HG03039 (cell line): ENCODE data around the gene LRRC9.
"Not testable (repeated sequence)": the region's sequence is repeated elsewhere in the genome, so short reads cannot be mapped to it uniquely, and the experiment has no call there.

Experiments
- ATAC-seq: cut with Tn5 transposase; IDR thresholded peaks from one replicate; pipeline ENCODE4 v1.9.1; 2021; ENCODE audit warnings: mild to moderate bottlenecking, moderate library complexity; ENCODE audit not compliant: unreplicated experiment

Gene LRRC9

GRCh38 chr14:60058087-60058486, 138.1 kb downstream of the LRRC9 start:
- ATAC-seq: no peak

- ATAC-seq: no peak
Measured at GRCh38 chr14:60061371-60061770, 141.4 kb downstream of the LRRC9 start.

- ATAC-seq: no peak
Measured at GRCh38 chr14:60064491-60065072, 144.6 kb downstream of the LRRC9 start.

DNA sequence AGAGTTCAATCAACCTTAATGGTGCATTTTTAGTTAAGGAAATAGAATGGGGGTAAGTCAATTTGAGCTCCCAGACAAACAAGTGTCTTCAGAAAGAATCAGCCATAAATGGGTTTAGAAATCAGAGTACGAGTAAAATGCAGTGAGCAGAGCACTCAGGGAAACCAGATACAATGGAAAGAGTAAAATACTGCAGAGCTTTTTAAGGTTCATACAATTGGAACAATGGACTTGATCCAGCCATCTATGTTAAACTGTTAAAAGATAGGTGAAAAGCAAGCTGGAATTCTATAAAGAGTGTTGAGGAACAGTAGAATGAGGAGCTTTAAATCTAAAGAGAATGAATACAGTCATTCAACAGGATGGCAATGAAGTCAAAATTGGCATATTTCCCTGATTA, 147.9 kb downstream of the LRRC9 start:
- no peak for ATAC-seq

DNA sequence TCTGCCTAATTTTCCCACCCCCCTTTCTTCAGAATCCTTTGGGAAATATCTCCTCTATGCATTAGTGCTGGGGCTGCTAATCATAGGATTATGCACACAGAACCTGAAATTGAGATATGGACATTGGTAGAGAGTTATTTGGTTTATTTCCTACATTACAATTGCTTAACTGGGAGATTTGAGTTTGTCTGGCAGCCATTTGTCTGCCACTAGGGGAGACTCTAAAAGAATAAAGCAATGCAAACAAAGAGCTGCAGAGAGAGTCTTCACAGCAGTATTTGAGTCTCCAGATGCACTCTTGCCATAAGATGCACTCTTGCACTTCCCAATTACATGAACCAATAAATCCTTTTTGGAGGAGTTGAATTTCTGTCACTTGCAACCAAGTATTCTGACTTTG, 159.8 kb downstream of the LRRC9 start:
- ATAC-seq: no peak

GRCh38 chr14:60085085-60085484, 165.1 kb downstream of the LRRC9 start:
- ATAC-seq: no peak

DNA sequence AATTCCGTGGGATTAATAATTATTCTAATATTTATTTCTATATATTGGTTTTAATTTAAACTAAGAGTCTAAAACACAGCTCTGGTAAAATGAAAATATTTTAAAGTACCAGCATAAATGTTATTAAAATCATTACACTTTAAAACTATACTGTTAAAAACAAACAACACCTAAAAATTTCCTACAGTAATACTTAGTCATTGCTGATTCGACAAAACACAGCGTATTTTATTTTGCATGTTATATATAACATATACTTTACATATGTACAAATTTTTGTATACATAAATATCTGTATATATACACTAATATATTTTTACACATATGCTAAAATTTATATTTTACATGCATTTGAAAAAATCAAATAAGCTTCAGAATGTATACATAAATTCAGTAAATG, 165.7 kb downstream of the LRRC9 start:
- ATAC-seq: no peak

- no peak for ATAC-seq
Measured at GRCh38 chr14:60087668-60088067, 167.7 kb downstream of the LRRC9 start.

DNA sequence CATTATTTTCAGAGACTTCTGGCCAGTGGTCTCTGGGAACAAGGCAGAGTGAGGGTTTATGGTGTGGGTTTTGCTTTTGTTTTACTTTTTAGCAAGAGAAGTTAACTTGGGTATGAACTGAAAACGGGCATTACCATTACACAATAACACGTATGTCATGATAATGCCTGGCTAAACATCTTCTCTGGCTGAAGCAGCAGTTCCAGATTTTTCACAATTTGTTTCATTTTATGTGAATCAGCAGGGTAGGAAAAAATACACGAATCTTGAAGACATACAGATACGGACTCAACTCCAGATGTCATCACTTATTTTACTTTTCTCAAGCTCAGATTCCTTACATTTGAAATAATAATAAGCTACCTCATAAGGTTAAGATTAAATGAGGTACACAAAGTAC, 169.3 kb downstream of the LRRC9 start:
- ATAC-seq: no peak

- no peak for ATAC-seq
Measured at GRCh38 chr14:60090864-60091519, 171.0 kb downstream of the LRRC9 start.

- peak; percentile 97 for ATAC-seq
Measured at GRCh38 chr14:60091550-60092525, 171.9 kb downstream of the LRRC9 start, which contains the start of gene PCNX4. Gene PCNX4 (plus strand): TSS chr14:60091923. CDS start chr14:60107639, 15,716 bp downstream.

GRCh38 chr14:60092526-60092920, 172.6 kb downstream of the LRRC9 start:
- no peak for ATAC-seq

GRCh38 chr14:60093080-60093479, 173.1 kb downstream of the LRRC9 start:
- no peak for ATAC-seq

- no peak for ATAC-seq
Measured at GRCh38 chr14:60093606-60094005, 173.7 kb downstream of the LRRC9 start.

- ATAC-seq: no peak
Measured at GRCh38 chr14:60094306-60094897, 174.5 kb downstream of the LRRC9 start.

DNA sequence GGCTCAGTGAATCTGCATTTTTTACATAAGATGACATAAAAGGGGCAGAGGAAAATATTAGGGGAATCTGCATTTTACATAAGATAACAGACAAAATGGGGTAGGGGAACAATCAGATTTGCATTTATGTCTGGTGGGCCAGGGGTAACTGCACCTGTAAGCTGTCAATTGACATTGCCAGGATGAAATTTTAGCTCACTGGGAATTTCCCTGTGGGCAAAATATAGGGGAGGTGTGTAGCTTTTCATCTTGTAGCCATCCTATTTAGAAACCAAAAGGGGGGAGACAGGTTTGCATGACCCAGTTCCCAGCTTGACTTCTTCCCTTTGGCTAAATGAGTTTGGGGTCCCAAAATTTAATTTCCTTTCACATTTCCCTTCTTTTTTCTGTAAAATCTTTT, 175.3 kb downstream of the LRRC9 start:
- no peak for ATAC-seq

DNA sequence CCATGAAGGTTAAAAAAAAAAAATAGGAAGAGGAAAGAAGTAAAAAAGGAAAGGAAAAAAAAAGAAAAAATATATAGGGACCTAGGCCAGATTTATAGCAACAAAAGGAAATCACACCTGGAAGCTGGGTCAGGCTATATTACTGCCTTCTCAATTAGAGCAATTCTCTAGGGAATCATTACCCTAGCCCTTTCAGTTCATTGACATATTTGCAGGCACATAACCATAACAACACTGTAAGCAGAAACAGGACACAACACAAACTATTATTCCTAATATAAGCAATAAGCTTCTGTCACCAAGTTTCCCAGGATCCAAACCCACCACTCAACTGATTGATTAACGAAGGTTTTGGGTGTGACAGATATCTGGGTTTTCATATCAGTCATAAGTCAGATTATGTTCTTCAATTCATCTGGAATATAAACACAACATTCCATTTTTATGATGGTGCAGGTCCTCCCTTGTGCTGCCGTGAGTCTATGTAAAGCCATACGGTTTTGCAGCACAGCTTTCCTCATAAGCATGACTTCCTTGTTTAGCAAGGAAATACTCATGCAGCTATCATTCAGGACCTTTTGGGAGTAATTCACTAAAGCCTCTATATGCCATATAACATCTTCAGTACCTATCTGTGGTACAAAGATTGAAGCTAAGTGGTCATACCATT, 176.0 kb downstream of the LRRC9 start:
- ATAC-seq: no peak

DNA sequence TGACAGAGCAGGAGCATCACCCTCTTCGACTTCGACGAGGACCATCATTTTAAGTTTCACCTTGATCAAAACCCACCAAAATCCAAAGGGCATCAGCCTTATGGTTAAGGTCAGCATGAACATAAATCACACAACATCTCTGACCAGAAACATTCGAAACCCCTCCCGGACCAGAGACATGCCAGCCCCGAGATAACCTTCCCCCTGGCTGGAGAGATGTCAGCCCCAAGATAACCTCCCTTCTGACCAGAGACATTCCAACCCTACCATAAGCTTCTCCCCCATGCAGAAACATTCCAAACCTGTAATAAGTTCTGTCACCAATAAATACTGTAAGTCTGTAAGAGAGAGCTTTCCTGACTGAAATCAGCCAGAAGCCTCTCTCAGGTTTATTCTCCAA, 178.0 kb downstream of the LRRC9 start:
- no peak for ATAC-seq

DNA sequence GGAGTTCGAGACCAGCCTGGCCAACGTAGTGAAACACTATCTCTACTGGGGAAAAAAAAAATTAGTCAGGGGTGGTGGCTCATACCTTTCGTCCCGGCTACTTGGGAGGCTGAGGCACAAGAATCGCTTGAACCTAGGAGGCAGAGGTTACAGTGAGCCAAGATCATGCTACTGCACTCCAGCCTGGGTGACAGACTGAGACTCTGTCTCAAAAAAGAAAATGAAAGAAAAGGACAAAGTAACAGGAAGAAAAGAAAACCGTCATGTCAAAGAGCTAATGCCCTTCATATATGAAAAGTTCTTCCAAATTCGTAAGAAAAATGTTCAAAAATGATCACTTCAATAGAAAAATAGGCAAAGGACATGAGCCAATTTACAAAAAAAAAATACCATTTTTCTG, 179.9 kb downstream of the LRRC9 start:
- not testable (repeated sequence) for ATAC-seq

DNA sequence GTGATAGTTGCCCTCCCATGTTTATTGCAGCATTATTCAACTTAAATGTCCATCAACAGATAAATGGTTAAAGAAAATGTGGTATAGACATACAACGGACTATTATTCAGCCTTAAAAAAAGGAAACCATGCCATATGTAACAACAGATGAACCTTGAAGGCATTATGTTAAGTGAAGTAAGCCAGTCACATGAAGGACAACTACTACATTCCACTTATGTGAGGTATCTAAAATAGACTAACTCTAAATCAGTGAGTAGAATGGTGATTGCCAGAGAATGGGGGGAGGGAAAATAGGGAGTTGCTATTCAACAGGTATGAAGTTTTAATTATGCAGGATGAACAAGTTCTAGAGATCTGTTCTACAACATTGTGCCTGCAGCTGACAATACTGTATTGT, 181.8 kb downstream of the LRRC9 start:
- ATAC-seq: no peak

DNA sequence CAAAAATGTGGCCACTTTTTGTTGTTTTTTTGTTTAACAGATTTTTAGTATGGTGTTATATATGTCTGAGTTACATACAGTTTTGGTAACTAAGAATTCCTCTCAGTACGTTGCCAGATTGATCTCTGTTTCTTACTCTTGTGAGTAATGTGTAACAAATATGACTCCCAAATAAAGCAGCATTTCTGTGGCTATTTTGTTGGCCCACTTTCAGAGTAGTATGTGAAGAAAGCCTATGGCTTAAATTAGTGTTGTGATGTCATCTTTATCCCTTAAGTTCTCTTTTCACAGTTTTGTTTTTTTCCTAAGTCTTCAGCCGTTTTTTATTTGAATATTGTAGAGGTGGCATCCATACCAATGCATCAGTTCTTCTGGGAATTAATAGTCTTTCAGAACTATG, 182.4 kb downstream of the LRRC9 start:
- no peak for ATAC-seq
